T-helper 17 cell (primary cell): ENCODE data around the gene CLRN2. TPM values are rescaled to one million over a fixed set of nuclear protein-coding genes. Genes with fewer than 3 reads are reported as not detected.
A peak's percentile ranks its signal among the peaks of the same experiment; 100 is the strongest.

Experiments
- ATAC-seq: fragments of 150-1000 bp; cut with Tn5 transposase; 2 replicates; pipeline ENCODE4 v1.10.0; 2021; ENCODE audit warnings: mild to moderate bottlenecking, moderate library complexity
- DNase-seq, 3 donors: peaks; one replicate each; pipeline versions ENCODE4 v3.0.0 to v3.0.0-alpha.2; 2020 to 2021
- H3K9me3 ChIP-seq: one replicate; pipeline ENCODE4 v1.7.0; 2013; ENCODE audit warnings: low read length, mild to moderate bottlenecking; ENCODE audit not compliant: control insufficient read depth, poor library complexity, severe bottlenecking
- H3K27ac Mint-ChIP-seq: one replicate; pipeline ENCODE4 v1.8.0; 2022; ENCODE audit warnings: mild to moderate bottlenecking, moderate library complexity, mixed read lengths
- H3K27me3 Mint-ChIP-seq: one replicate; pipeline ENCODE4 v1.8.0; 2022; ENCODE audit warnings: mixed read lengths
- H3K36me3 Mint-ChIP-seq: one replicate; pipeline ENCODE4 v1.8.0; 2022; ENCODE audit warnings: low read depth, mixed read lengths
- H3K4me1 Mint-ChIP-seq: one replicate; pipeline ENCODE4 v1.8.0; 2022; ENCODE audit warnings: mild to moderate bottlenecking, mixed read lengths
- H3K4me3 Mint-ChIP-seq: one replicate; pipeline ENCODE4 v1.8.0; 2022; ENCODE audit warnings: mild to moderate bottlenecking, moderate library complexity, mixed read lengths
- total RNA-seq, 4 donors: library from RNA in 2 of 4; stranded (reverse) in 2 of 4; gene quantifications; one replicate each; pipeline ENCODE4 v1.2.3 and lab custom pipeline; 2022 to 2026

The CLRN2 gene
- total RNA-seq, 2 donors from 2014 or later: not detected

DNA sequence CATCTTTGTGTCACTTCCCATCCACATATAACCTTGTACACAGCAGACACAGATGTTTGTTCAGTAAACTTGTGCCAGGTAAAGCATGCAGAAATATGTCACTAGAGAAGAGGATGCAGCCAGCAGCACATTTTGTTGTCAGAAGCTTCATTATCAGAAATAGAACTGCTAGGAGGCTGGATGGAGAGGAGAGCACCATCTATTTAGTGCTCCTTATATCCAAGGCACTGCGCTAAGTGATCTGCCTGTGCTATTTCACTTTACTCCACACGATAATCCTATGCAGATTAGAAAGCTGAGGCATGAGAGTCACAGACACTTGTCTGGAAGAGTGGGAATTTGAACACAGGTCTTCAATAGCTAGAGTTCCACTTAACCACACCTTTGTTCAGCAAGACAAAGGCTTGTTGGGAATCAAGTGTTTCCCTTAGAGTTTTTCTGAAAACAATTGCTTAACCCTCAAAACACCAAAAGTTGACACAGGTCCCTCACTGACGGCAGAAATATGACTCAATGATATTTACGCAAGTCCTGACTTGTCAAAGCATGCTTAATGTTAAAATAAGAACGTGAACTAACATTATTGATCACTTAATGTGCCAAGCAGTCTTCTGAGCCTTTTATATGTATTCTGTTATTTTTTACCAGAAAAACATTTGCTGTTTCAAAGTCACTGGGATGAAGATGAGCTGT is 1.8 kb upstream of the CLRN2 start:
- peak overlapping the region; percentile 89 for H3K27ac Mint-ChIP-seq
- DNase-seq: no peak
- peaks cover 2% of the 10 kb centered on the region for H3K36me3 Mint-ChIP-seq
- peak overlapping the region; percentile 97 for H3K4me3 Mint-ChIP-seq
- no peak for ATAC-seq
- H3K4me1 Mint-ChIP-seq: peaks cover 14% of the 10 kb centered on the region
- H3K27me3 Mint-ChIP-seq: peaks cover 14% of the 10 kb centered on the region
- H3K9me3 ChIP-seq: no peaks in the 10 kb centered on the region

DNA sequence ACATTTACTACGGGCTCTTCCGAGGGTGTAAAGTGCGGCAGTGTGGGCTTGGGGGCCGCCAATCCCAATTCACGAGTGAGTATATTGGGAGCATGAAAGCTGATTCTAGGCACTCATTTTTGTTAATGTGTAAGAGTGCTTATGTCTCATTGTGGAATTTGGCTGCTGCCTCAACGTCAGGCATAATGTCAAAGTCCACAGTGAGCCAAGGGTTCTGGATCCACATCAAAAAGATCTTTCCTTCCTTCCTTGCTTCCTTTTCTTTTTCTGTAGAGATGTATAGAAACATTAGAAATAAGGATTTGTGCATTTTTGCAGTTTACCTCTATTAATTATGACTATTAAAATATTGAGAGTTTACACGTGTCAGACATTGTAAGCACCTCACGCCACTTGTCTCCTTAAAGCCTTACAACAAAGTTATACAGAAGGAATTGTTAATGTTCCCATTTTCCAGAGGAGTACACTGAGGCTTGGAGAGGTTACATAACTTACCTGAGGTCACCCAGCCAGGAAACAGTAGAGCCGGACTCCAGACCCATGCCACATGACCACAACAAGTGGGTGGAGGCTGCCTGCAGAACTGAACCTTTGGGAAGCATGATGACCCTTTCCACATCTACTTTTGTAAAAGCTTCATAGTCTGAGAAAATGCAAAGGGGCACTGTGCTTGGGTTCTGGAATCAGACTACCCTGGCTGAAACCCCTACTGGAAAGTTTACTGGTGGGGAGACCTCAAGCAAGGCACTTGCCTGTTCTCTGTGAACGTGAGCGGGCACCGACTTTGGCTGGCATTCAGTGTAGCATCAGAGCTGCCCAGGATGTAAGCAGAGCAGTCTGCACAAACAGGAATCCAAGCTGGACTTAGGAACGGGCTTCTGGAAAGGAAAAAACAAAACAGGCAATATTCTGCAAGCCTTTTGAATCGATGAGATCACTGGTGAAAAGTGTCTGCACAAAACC is 761 bp downstream of the CLRN2 start:
- ATAC-seq: no peak
- no peaks in the 10 kb centered on the region for H3K9me3 ChIP-seq
- peaks cover 10% of the 10 kb centered on the region for H3K4me1 Mint-ChIP-seq
- peaks cover 2% of the 10 kb centered on the region for H3K36me3 Mint-ChIP-seq
- no peak overlapping the region for H3K27ac Mint-ChIP-seq
- peaks cover 26% of the 10 kb centered on the region for H3K27me3 Mint-ChIP-seq
- no peak for DNase-seq
- no peak overlapping the region for H3K4me3 Mint-ChIP-seq

- Mint-ChIP-seq H3K4me3 (no peak overlapping the region), H3K27me3 (peaks cover 35% of the 10 kb centered on the region), H3K27ac (no peak overlapping the region), H3K4me1 (peaks cover 7% of the 10 kb centered on the region), H3K36me3 (no peaks in the 10 kb centered on the region)
- no peak for DNase-seq
- ATAC-seq: no peak
- H3K9me3 ChIP-seq: no peaks in the 10 kb centered on the region
Observed at GRCh38 chr4:17516980-17517379, 2.0 kb downstream of the CLRN2 start.

DNA sequence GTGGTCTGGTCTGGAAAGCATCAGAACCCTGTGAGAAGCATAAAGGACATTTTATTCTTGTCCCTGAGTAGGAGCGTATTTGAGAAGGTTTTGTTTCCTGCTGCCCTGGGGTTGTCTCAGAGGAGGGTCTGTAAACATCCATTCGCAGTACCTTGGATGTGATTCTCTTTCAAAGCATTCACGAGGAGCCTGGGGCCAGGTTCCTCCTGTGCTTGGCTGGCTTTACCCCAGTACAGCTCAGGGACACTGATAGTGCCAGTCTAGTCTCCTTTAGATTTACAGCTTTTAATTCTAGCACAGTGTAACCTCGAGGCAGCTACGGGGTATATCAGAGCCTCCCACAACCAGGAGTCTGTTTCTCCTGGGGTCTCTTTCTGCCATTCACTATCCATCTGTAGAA is 2.7 kb downstream of the CLRN2 start:
- H3K9me3 ChIP-seq: no peaks in the 10 kb centered on the region
- Mint-ChIP-seq H3K4me1 (peaks cover 4% of the 10 kb centered on the region), H3K27me3 (peaks cover 35% of the 10 kb centered on the region), H3K36me3 (no peaks in the 10 kb centered on the region), H3K4me3 (no peak overlapping the region), H3K27ac (no peak overlapping the region)
- no peak for DNase-seq
- ATAC-seq: no peak

- ATAC-seq: no peak
- H3K4me1 Mint-ChIP-seq: peaks cover 2% of the 10 kb centered on the region
Observed at GRCh38 chr4:17521595-17521994, 6.6 kb downstream of the CLRN2 start.

DNA sequence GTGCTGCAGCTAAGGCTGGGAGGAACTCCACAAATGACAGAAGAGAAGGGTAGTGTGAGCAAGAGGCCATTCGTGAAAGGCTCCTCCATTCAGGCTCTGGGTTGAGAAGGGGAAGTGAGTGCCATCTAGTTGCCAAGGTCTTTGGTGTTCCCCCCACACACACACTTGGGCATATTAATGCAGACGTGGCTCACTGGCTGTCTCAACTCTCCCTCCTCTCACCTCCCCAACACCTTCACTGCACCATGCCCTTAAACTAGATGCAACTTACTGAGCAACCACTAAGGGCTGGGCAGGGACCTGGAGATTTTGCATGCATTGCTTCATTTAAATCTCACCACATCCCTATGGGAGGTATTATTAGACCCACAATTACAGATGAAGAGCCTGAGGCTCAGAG is 8.7 kb downstream of the CLRN2 start:
- peaks cover 3% of the 10 kb centered on the region for H3K9me3 ChIP-seq
- Mint-ChIP-seq H3K4me1 (peaks cover 2% of the 10 kb centered on the region), H3K27ac (no peak overlapping the region), H3K36me3 (peaks cover 2% of the 10 kb centered on the region), H3K27me3 (peaks cover 52% of the 10 kb centered on the region), H3K4me3 (no peak overlapping the region)
- ATAC-seq (no peak), DNase-seq (no peak)

More at GRCh38 chr4:17521595-17521994, 6.6 kb downstream of the CLRN2 start:
- DNase-seq: no peak
- no peaks in the 10 kb centered on the region for H3K36me3 Mint-ChIP-seq
- no peak overlapping the region for H3K4me3 Mint-ChIP-seq
- no peak overlapping the region for H3K27ac Mint-ChIP-seq
- H3K27me3 Mint-ChIP-seq: peaks cover 50% of the 10 kb centered on the region
- H3K9me3 ChIP-seq: peaks cover 3% of the 10 kb centered on the region

GRCh38 chr4:17526695-17527477 is 11.9 kb downstream of the CLRN2 start:
- Mint-ChIP-seq H3K4me3 (no peak overlapping the region), H3K36me3 (peaks cover 2% of the 10 kb centered on the region), H3K27me3 (peaks cover 39% of the 10 kb centered on the region), H3K27ac (no peak overlapping the region), H3K4me1 (peaks cover 2% of the 10 kb centered on the region)
- ATAC-seq (no peak), DNase-seq (no peak)
- H3K9me3 ChIP-seq: peaks cover 3% of the 10 kb centered on the region

- Mint-ChIP-seq H3K36me3 (peaks cover 2% of the 10 kb centered on the region), H3K4me3 (no peak overlapping the region), H3K27me3 (peaks cover 33% of the 10 kb centered on the region), H3K27ac (no peak overlapping the region), H3K4me1 (no peaks in the 10 kb centered on the region)
- no peak for ATAC-seq
- peaks cover 3% of the 10 kb centered on the region for H3K9me3 ChIP-seq
- DNase-seq: no peak
Observed at GRCh38 chr4:17528551-17529165, 13.7 kb downstream of the CLRN2 start.

DNA sequence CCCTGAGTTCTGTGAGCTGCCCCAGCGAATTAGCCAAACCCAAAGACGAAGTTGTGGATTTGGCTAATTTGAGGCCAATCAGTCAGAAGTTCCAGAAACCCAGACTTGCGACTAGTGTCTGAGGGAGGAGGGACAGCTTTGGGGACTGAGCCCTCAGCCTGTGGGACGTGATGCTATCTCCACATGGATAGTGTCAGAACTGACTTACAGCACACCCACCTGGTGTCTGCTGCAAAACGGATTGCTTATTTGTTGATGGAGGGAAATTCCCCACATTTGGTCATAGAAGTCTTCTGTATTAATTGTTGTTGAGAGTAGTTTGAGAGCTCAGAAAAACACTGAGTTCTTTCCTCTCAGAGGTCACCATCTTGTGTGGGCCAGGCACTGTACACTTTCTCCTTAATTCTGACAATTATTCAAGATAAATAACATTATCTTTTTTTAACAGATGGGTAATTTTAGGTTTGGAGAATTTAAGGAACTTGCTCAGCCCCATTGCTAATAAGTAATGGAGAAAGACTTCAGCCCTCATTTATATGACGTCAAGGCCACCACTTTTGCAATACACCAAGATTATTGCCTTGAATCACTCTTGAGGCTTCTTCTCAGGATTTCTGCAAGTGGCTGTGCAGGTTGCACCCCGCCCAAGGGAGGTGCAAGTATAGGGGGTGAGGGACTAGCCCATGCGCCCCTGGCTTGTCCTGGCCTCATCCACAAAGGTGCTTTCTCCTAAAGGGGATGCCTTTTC is 16.7 kb downstream of the CLRN2 start:
- DNase-seq (no peak), ATAC-seq (no peak)
- Mint-ChIP-seq H3K36me3 (peaks cover 2% of the 10 kb centered on the region), H3K27me3 (peaks cover 24% of the 10 kb centered on the region), H3K27ac (no peak overlapping the region), H3K4me1 (peaks cover 3% of the 10 kb centered on the region), H3K4me3 (no peak overlapping the region)
- no peaks in the 10 kb centered on the region for H3K9me3 ChIP-seq

DNA sequence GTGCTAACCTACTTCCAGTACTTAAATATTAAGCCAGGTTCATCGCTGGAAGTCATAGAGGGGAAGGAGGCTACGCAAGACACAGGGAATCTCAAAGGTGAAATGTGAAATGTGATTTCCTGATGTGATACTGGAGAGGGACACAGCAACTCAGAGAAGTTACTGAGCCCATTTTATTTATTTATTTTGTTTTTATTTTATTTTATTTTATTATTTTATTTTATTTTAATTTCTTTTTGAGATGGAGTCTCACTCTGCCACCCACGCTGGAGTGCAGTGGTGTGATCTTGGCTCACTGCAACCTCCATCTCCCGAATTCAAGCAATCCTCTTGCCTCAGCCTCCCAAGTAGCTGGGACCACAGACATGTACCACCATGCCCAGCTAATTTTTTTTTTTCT is 19.7 kb downstream of the CLRN2 start:
- no peaks in the 10 kb centered on the region for H3K9me3 ChIP-seq
- H3K4me1 Mint-ChIP-seq: peaks cover 3% of the 10 kb centered on the region
- no peaks in the 10 kb centered on the region for H3K36me3 Mint-ChIP-seq
- H3K4me3 Mint-ChIP-seq: no peak overlapping the region
- no peak overlapping the region for H3K27ac Mint-ChIP-seq
- DNase-seq (no peak), ATAC-seq (no peak)
- H3K27me3 Mint-ChIP-seq: peaks cover 1% of the 10 kb centered on the region

DNA sequence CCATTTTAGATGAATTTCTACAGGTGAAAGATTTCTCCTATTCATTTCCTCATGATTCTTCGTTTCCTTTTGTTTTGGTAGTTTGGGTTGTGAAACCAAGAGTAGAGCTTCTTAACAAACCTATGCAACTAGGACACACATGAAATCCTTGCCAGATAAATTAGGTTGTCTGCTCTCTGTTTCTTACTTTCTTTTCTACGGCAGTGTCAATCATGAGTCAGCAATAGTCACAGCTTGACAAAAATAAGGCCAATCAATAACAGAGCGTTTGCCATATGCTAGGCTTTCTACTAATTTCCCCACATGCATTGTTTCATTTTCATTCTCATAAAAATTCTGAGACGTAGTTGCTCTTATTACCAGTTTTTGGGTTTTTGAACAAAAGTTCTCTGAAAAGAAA is 20.3 kb downstream of the CLRN2 start:
- H3K36me3 Mint-ChIP-seq: no peaks in the 10 kb centered on the region
- H3K4me3 Mint-ChIP-seq: no peak overlapping the region
- DNase-seq (no peak), ATAC-seq (no peak)
- peaks cover 7% of the 10 kb centered on the region for H3K27me3 Mint-ChIP-seq
- H3K27ac Mint-ChIP-seq: no peak overlapping the region
- H3K9me3 ChIP-seq: no peaks in the 10 kb centered on the region
- H3K4me1 Mint-ChIP-seq: peaks cover 3% of the 10 kb centered on the region

DNA sequence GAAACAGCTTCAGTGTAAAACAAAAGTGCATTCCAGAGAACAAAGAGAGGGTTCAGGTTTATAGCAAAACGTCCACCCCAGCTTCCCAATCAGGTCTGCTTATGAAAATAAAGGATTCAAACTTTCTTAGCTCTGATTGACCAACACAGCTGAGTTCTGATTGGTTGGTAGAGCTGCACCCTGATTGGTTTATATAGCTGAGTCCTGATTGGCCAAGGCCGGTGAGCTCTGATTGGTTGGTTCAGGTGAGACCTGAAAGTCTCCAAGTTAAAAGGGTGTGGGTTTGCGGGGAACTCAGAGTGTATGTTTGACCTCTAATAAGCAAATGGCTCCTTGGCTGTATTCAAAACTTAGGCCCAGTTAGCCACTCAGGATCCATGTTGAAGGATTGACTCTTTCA is 20.9 kb downstream of the CLRN2 start:
- H3K9me3 ChIP-seq: no peaks in the 10 kb centered on the region
- DNase-seq: no peak
- Mint-ChIP-seq H3K4me3 (no peak overlapping the region), H3K36me3 (no peaks in the 10 kb centered on the region), H3K27ac (no peak overlapping the region), H3K27me3 (peaks cover 9% of the 10 kb centered on the region), H3K4me1 (peaks cover 3% of the 10 kb centered on the region)
- ATAC-seq: no peak
